Measurements from ENCODE around the gene NBDY. TPM values are rescaled to one million over a fixed set of nuclear protein-coding genes. Genes with fewer than 3 reads are reported as not detected.
A peak's percentile ranks its signal among the peaks of the same experiment; 100 is the strongest.
"Not testable (repeated sequence)": the region's sequence is repeated elsewhere in the genome, so short reads cannot be mapped to it uniquely, and the experiment has no call there.

The NBDY gene
- total RNA-seq, 1 donor from 2014 or later = 33.9 TPM

GRCh38 chrX:56766554-56767347 is 37.7 kb downstream of the NBDY start:
- H3K36me3 Mint-ChIP-seq (ENCODE audit: low read depth) = peaks cover 6% of the 10 kb centered on the region
- intact Hi-C loops (cut with micrococcal nuclease) = no loop called here
- H3K4me3 Mint-ChIP-seq (ENCODE audit: low read depth) = no peak overlapping the region
- peaks cover 37% of the 10 kb centered on the region for H3K4me1 Mint-ChIP-seq (ENCODE audit: low read depth)
- no peaks in the 10 kb centered on the region for H3K9me3 Mint-ChIP-seq
- no peak for DNase-seq (ENCODE audit: low spot score)
- H3K27ac Mint-ChIP-seq = peak overlapping the region; percentile 96
- no peaks in the 10 kb centered on the region for H3K27me3 Mint-ChIP-seq (ENCODE audit: low read depth)

GRCh38 chrX:56767348-56768119 is 38.5 kb downstream of the NBDY start:
- H3K27me3 Mint-ChIP-seq (ENCODE audit: low read depth); DNase-seq (ENCODE audit: low spot score); H3K27ac Mint-ChIP-seq; H3K9me3 Mint-ChIP-seq; H3K4me3 Mint-ChIP-seq (ENCODE audit: low read depth); intact Hi-C loops (cut with micrococcal nuclease); H3K36me3 Mint-ChIP-seq (ENCODE audit: low read depth): not testable (repeated sequence)
- peaks cover 29% of the 10 kb centered on the region for H3K4me1 Mint-ChIP-seq (ENCODE audit: low read depth)

GRCh38 chrX:56768120-56768660 is 39.1 kb downstream of the NBDY start:
- H3K27me3 Mint-ChIP-seq (ENCODE audit: low read depth); DNase-seq (ENCODE audit: low spot score); intact Hi-C loops (cut with micrococcal nuclease); H3K36me3 Mint-ChIP-seq (ENCODE audit: low read depth); H3K9me3 Mint-ChIP-seq; H3K4me3 Mint-ChIP-seq (ENCODE audit: low read depth); H3K27ac Mint-ChIP-seq: not testable (repeated sequence)
- peaks cover 23% of the 10 kb centered on the region for H3K4me1 Mint-ChIP-seq (ENCODE audit: low read depth)

GRCh38 chrX:56772675-56773521 is 43.9 kb downstream of the NBDY start:
- intact Hi-C loops (cut with micrococcal nuclease); H3K4me1 Mint-ChIP-seq (ENCODE audit: low read depth); H3K27me3 Mint-ChIP-seq (ENCODE audit: low read depth); H3K4me3 Mint-ChIP-seq (ENCODE audit: low read depth); DNase-seq (ENCODE audit: low spot score); H3K36me3 Mint-ChIP-seq (ENCODE audit: low read depth); H3K9me3 Mint-ChIP-seq; H3K27ac Mint-ChIP-seq: not testable (repeated sequence)

- H3K27me3 Mint-ChIP-seq (ENCODE audit: low read depth); H3K36me3 Mint-ChIP-seq (ENCODE audit: low read depth); H3K9me3 Mint-ChIP-seq; H3K27ac Mint-ChIP-seq; H3K4me1 Mint-ChIP-seq (ENCODE audit: low read depth); H3K4me3 Mint-ChIP-seq (ENCODE audit: low read depth); DNase-seq (ENCODE audit: low spot score); intact Hi-C loops (cut with micrococcal nuclease): not testable (repeated sequence)
Measured at GRCh38 chrX:56773522-56774060, 44.5 kb downstream of the NBDY start.

GRCh38 chrX:56778099-56778923 is 49.3 kb downstream of the NBDY start:
- H3K27me3 Mint-ChIP-seq (ENCODE audit: low read depth); H3K27ac Mint-ChIP-seq; H3K4me3 Mint-ChIP-seq (ENCODE audit: low read depth); H3K9me3 Mint-ChIP-seq; intact Hi-C loops (cut with micrococcal nuclease); H3K36me3 Mint-ChIP-seq (ENCODE audit: low read depth); DNase-seq (ENCODE audit: low spot score): not testable (repeated sequence)
- H3K4me1 Mint-ChIP-seq (ENCODE audit: low read depth) = peaks cover 16% of the 10 kb centered on the region

GRCh38 chrX:56778924-56779468 is 50.0 kb downstream of the NBDY start:
- H3K9me3 Mint-ChIP-seq; H3K27me3 Mint-ChIP-seq (ENCODE audit: low read depth); H3K36me3 Mint-ChIP-seq (ENCODE audit: low read depth); H3K27ac Mint-ChIP-seq; intact Hi-C loops (cut with micrococcal nuclease); H3K4me3 Mint-ChIP-seq (ENCODE audit: low read depth); DNase-seq (ENCODE audit: low spot score): not testable (repeated sequence)
- H3K4me1 Mint-ChIP-seq (ENCODE audit: low read depth) = peaks cover 16% of the 10 kb centered on the region

GRCh38 chrX:56780681-56781649 is 51.9 kb downstream of the NBDY start:
- H3K27me3 Mint-ChIP-seq (ENCODE audit: low read depth); H3K27ac Mint-ChIP-seq; H3K36me3 Mint-ChIP-seq (ENCODE audit: low read depth); H3K9me3 Mint-ChIP-seq; H3K4me3 Mint-ChIP-seq (ENCODE audit: low read depth); intact Hi-C loops (cut with micrococcal nuclease); DNase-seq (ENCODE audit: low spot score): not testable (repeated sequence)
- peaks cover 16% of the 10 kb centered on the region for H3K4me1 Mint-ChIP-seq (ENCODE audit: low read depth)

GRCh38 chrX:56782352-56782751 is 53.3 kb downstream of the NBDY start:
- no peak for DNase-seq (ENCODE audit: low spot score)
- intact Hi-C loops (cut with micrococcal nuclease) = no loop called here
- H3K4me1 Mint-ChIP-seq (ENCODE audit: low read depth) = peaks cover 27% of the 10 kb centered on the region
- H3K36me3 Mint-ChIP-seq (ENCODE audit: low read depth) = peaks cover 8% of the 10 kb centered on the region
- peak overlapping the region; percentile 11 for H3K4me3 Mint-ChIP-seq (ENCODE audit: low read depth)
- H3K27ac Mint-ChIP-seq = peak overlapping the region; percentile 74
- no peaks in the 10 kb centered on the region for H3K27me3 Mint-ChIP-seq (ENCODE audit: low read depth)
- H3K9me3 Mint-ChIP-seq = no peaks in the 10 kb centered on the region

- no peak overlapping the region for H3K4me3 Mint-ChIP-seq (ENCODE audit: low read depth)
- peaks cover 27% of the 10 kb centered on the region for H3K4me1 Mint-ChIP-seq (ENCODE audit: low read depth)
- H3K9me3 Mint-ChIP-seq = no peaks in the 10 kb centered on the region
- H3K27me3 Mint-ChIP-seq (ENCODE audit: low read depth) = no peaks in the 10 kb centered on the region
- peaks cover 8% of the 10 kb centered on the region for H3K36me3 Mint-ChIP-seq (ENCODE audit: low read depth)
- DNase-seq (ENCODE audit: low spot score) = no peak
- intact Hi-C loops (cut with micrococcal nuclease) = no loop called here
- no peak overlapping the region for H3K27ac Mint-ChIP-seq
Measured at GRCh38 chrX:56782791-56783449, 53.9 kb downstream of the NBDY start.
